Panc1 (cell line): ENCODE measurements around the gene CCDC175. TPM values are rescaled to one million over a fixed set of nuclear protein-coding genes. Genes with fewer than 3 reads are reported as not detected.

Experiments
- ATAC-seq: fragments of 200-7000 bp; cut with Tn5 transposase; 2 replicates; pipeline ENCODE4 v1.9.1; 2020; ENCODE audit warnings: mild to moderate bottlenecking, moderate library complexity
- BruUV-seq: library from RNA; stranded (reverse); fragments of 400-500 nt; replicated peaks from 2 replicates; lab custom pipeline; 2021; lab: Mats Ljungman, UMichigan
- CTCF ChIA-PET: fragments of 300-600 bp; sonication (Branson Sonifier 250); formaldehyde crosslinking; loops from one replicate; lab custom pipeline; 2022; ENCODE audit warnings: antibody characterized with exemption; lab: Charles Lee
- POLR2A ChIA-PET: fragments of 300-600 bp; sonication (Branson Sonifier 250); formaldehyde crosslinking; loops from one replicate; lab custom pipeline; 2022; ENCODE audit warnings: antibody characterized with exemption; lab: Charles Lee
- DNase-seq: peaks from one replicate; pipeline ENCODE4 v3.0.0-alpha.2; 2010; ENCODE audit warnings: low read depth, low spot score
- H3K27ac ChIP-seq: 2 replicates; pipeline ENCODE4 v1.5.1; 2011; ENCODE audit warnings: mild to moderate bottlenecking, low read length, inconsistent platforms
- H3K27me3 ChIP-seq: fragments of 200-500 bp; sonication (Bioruptor generic); 2 replicates; pipeline ENCODE4 v1.6.0; 2014; ENCODE audit warnings: low read length, inconsistent platforms; ENCODE audit not compliant: control insufficient read depth, insufficient read depth
- H3K36me3 ChIP-seq: fragments of 200-500 bp; sonication (Bioruptor generic); 2 replicates; pipeline ENCODE4 v1.5.1; 2014; ENCODE audit warnings: inconsistent platforms, mild to moderate bottlenecking, low read length, moderate library complexity; ENCODE audit not compliant: control insufficient read depth, insufficient read depth
- H3K4me1 ChIP-seq: 2 replicates; pipeline ENCODE4 v1.5.1; 2011; ENCODE audit warnings: inconsistent platforms, mild to moderate bottlenecking, low read length, moderate library complexity; ENCODE audit not compliant: control insufficient read depth, insufficient read depth
- H3K4me3 ChIP-seq, 2 experiments: 2 replicates each; pipeline ENCODE4 v1.5.1; 2011 to 2012; ENCODE audit warnings: low read depth in 2 of 2, low read length in 2 of 2, mild to moderate bottlenecking in 2 of 2, inconsistent platforms in 1 of 2, moderate library complexity in 1 of 2
- H3K9me3 ChIP-seq: fragments of 200-500 bp; sonication (Bioruptor generic); 2 replicates; pipeline ENCODE4 v1.5.1; 2014; ENCODE audit warnings: low read depth, mild to moderate bottlenecking, inconsistent platforms, low read length, moderate library complexity; ENCODE audit not compliant: control insufficient read depth, insufficient read depth
- POLR2AphosphoS5 ChIP-seq: IDR thresholded peaks from 2 replicates; pipeline ENCODE4 v1.6.1; 2012; ENCODE audit warnings: mild to moderate bottlenecking, low read depth, low read length, moderate library complexity
- SIN3A ChIP-seq: IDR thresholded peaks from 2 replicates; pipeline ENCODE4 v1.6.1; 2012; ENCODE audit warnings: low read depth, mild to moderate bottlenecking, low read length, moderate library complexity, borderline replicate concordance; ENCODE audit not compliant: insufficient read depth
- TCF7L2 ChIP-seq: IDR thresholded peaks from 2 replicates; pipeline ENCODE4 v1.6.1; 2011; ENCODE audit warnings: mild to moderate bottlenecking, low read depth, low read length, inconsistent platforms
- in situ Hi-C: cut with HindIII; loops from 2 replicates; pipeline ENCODE4 v1.10.0; 2016; ENCODE audit warnings: low sequenced_read_pairs, low pct_unique_long_range_greater_than_20kb
- intact Hi-C: fragments of 100-400 bp; cut with micrococcal nuclease; formaldehyde crosslinking; loops from one replicate; pipeline ENCODE4 v1.10.0; 2022; ENCODE audit not compliant: unreplicated experiment
- total RNA-seq: library from RNA; stranded (reverse); gene quantifications from one replicate; pipeline ENCODE4 v1.2.1, GENCODE V29; 2021; ENCODE audit not compliant: unreplicated experiment
- TF ChIP-seq, protein P1 (sequence below): fragments of 450-650 bp; IDR thresholded peaks from 2 replicates; pipeline ENCODE4 v1.5.1; 2017; ENCODE audit warnings: mild to moderate bottlenecking
- TF ChIP-seq, protein P2 (sequence below), 2 experiments: IDR thresholded peaks; 2 replicates each; pipeline ENCODE4 v1.6.1; 2011 to 2012; ENCODE audit warnings: low read depth in 2 of 2, control low read depth in 1 of 2, low read length in 1 of 2, mild to moderate bottlenecking in 1 of 2, moderate library complexity in 1 of 2; ENCODE audit not compliant: insufficient read depth in 1 of 2

CCDC175 gene
- total RNA-seq, 1 experiment from 2014 or later = not detected

DNA sequence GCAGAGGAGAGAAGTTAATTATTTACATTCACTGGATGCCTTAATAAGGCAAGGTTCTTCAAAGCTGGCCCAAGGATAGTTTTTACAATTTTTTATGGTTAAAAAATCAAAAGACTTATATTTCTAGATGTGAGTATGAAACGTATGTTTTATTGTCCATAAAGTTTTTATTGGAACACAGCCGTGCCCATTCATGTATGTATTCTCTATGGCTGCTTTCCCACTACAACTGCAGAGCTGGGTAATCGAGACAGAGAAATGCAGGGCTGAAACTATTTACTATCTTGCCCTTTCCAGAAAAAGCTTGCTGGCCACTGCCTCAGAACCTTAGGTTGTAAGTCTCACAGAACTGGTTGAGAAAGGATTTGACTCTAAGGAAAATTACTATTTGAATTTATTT is 75.9 kb downstream of the CCDC175 start:
- H3K4me1 ChIP-seq = no peaks in the 10 kb centered on the region
- no peak for DNase-seq
- H3K36me3 ChIP-seq = peaks cover 18% of the 10 kb centered on the region
- H3K27me3 ChIP-seq = no peaks in the 10 kb centered on the region
- no peak for ATAC-seq
- BruUV-seq = no TSS peak
- no peak overlapping the region for H3K27ac ChIP-seq
- no peaks in the 10 kb centered on the region for H3K9me3 ChIP-seq
- CTCF ChIA-PET = no interaction called here
- POLR2A ChIA-PET = interaction anchor here (0.6 kb wide), 1 partner anchor 44 kb away, joined by 4 read pairs; no protein-coding TSS in a partner anchor
- H3K4me3 ChIP-seq = no peak overlapping the region
- TF ChIP-seq, protein P1, sequence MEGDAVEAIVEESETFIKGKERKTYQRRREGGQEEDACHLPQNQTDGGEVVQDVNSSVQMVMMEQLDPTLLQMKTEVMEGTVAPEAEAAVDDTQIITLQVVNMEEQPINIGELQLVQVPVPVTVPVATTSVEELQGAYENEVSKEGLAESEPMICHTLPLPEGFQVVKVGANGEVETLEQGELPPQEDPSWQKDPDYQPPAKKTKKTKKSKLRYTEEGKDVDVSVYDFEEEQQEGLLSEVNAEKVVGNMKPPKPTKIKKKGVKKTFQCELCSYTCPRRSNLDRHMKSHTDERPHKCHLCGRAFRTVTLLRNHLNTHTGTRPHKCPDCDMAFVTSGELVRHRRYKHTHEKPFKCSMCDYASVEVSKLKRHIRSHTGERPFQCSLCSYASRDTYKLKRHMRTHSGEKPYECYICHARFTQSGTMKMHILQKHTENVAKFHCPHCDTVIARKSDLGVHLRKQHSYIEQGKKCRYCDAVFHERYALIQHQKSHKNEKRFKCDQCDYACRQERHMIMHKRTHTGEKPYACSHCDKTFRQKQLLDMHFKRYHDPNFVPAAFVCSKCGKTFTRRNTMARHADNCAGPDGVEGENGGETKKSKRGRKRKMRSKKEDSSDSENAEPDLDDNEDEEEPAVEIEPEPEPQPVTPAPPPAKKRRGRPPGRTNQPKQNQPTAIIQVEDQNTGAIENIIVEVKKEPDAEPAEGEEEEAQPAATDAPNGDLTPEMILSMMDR = no peak
- no peak for TF ChIP-seq POLR2AphosphoS5
- TF ChIP-seq TCF7L2 = no peak
- TF ChIP-seq, protein P2, sequence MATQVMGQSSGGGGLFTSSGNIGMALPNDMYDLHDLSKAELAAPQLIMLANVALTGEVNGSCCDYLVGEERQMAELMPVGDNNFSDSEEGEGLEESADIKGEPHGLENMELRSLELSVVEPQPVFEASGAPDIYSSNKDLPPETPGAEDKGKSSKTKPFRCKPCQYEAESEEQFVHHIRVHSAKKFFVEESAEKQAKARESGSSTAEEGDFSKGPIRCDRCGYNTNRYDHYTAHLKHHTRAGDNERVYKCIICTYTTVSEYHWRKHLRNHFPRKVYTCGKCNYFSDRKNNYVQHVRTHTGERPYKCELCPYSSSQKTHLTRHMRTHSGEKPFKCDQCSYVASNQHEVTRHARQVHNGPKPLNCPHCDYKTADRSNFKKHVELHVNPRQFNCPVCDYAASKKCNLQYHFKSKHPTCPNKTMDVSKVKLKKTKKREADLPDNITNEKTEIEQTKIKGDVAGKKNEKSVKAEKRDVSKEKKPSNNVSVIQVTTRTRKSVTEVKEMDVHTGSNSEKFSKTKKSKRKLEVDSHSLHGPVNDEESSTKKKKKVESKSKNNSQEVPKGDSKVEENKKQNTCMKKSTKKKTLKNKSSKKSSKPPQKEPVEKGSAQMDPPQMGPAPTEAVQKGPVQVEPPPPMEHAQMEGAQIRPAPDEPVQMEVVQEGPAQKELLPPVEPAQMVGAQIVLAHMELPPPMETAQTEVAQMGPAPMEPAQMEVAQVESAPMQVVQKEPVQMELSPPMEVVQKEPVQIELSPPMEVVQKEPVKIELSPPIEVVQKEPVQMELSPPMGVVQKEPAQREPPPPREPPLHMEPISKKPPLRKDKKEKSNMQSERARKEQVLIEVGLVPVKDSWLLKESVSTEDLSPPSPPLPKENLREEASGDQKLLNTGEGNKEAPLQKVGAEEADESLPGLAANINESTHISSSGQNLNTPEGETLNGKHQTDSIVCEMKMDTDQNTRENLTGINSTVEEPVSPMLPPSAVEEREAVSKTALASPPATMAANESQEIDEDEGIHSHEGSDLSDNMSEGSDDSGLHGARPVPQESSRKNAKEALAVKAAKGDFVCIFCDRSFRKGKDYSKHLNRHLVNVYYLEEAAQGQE (IDR thresholded peaks at IDR 0.05; ENCODE audit: insufficient read depth in 1 of 2, low read depth in 2 of 2, low read length in 1 of 2) = no peak
- no peak for TF ChIP-seq SIN3A
- in situ Hi-C loops (no loop called here), intact Hi-C loops (no loop called here)

- ChIA-PET POLR2A (interaction anchor here (0.8 kb wide), 1 partner anchor 8 kb away, joined by 3 read pairs; the partner anchor contains the start of genes JKAMP and L3HYPDH), CTCF (no interaction called here)
- peaks cover 25% of the 10 kb centered on the region for H3K36me3 ChIP-seq
- no TSS peak for BruUV-seq
- H3K4me3 ChIP-seq = no peak overlapping the region
- H3K27ac ChIP-seq = no peak overlapping the region
- TF ChIP-seq, protein P1 = no peak
- TF ChIP-seq, protein P2 (IDR thresholded peaks at IDR 0.05; ENCODE audit: insufficient read depth in 1 of 2, low read depth in 2 of 2, low read length in 1 of 2) = no peak
- TF ChIP-seq SIN3A (no peak), POLR2AphosphoS5 (no peak), TCF7L2 (no peak)
- DNase-seq = no peak
- in situ Hi-C loops (no loop called here), intact Hi-C loops (loop anchor here (10.0 kb wide), 1 partner anchor 702 kb away; no protein-coding TSS in a partner anchor)
- no peaks in the 10 kb centered on the region for H3K9me3 ChIP-seq
- no peaks in the 10 kb centered on the region; the same call in 1 of the 2 replicates for H3K4me1 ChIP-seq
- no peak for ATAC-seq
- no peaks in the 10 kb centered on the region for H3K27me3 ChIP-seq
Observed at GRCh38 chr14:59492384-59492783, 84.2 kb downstream of the CCDC175 start.
